ENCODE measurements around the gene INPP4A. TPM values are rescaled to one million over a fixed set of nuclear protein-coding genes. Genes with fewer than 3 reads are reported as not detected.
"Not testable (repeated sequence)": the region's sequence is repeated elsewhere in the genome, so short reads cannot be mapped to it uniquely, and the experiment has no call there.

Gene INPP4A
- total RNA-seq, 1 donor = 52.8 TPM

- DNase-seq (ENCODE audit: low read depth in 2 of 3, low spot score in 2 of 3) = no peak
These were observed 128.0 kb downstream of the INPP4A start for GRCh38 chr2:98572676-98573075.

- DNase-seq (ENCODE audit: low read depth in 2 of 3, low spot score in 2 of 3) = no peak
These were observed 128.8 kb downstream of the INPP4A start for GRCh38 chr2:98573426-98573825.

DNA sequence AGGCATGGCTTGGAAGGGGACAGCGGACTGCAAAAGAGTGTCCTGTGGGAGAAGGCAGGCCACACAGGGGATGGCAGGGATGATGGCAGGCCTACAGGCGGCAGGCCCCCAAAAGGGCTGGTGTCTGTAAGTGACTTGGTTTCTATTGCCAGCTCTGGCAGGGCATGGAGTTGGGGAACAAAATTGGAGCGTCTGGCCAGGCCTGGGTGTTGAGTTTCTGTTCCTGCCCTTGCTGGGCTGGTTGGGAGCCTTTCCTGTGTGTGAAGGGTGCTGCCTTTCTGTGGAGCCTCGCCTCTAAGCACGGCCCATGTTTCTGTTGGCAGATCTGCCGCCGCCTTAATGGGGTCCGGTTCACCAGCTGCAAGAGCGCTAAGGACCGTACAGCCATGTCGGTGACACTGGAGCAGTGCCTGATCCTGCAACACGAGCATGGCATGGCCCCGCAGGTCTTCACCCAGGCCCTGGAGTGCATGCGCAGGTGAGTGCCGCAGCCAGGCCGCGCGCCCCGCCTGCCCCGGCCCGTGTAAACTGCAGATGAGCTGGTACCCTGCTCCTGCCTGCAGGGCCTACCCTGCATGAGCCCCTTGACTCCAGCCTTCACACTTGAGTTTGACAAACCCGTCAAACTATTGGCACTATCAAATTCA lies 132.1 kb downstream of the INPP4A start:
- no peak for DNase-seq (ENCODE audit: low read depth in 2 of 3, low spot score in 2 of 3)

DNA sequence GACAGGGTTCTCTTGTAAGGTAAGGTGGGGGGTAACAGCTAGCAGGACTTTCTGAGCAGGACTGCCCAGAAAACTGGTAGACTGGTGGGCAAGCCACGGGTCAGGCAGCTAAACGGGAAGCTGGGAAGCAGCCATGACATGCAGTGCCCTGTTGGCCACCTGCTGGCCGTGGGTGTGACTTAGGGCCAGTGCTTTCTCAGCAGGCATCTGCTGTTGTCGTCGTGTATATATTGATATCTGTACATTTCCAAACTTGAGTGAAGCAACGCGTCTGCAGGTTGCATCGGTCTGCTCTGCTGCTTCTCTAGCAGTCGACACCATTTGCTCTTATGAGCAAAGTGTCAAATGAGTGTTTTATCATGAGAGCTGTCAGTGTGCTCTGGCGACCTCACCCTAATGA lies 132.7 kb downstream of the INPP4A start:
- no peak for DNase-seq (ENCODE audit: low read depth in 2 of 3, low spot score in 2 of 3)

GRCh38 chr2:98578231-98578630 lies 133.6 kb downstream of the INPP4A start:
- no peak for DNase-seq (ENCODE audit: low read depth in 2 of 3, low spot score in 2 of 3)

GRCh38 chr2:98579926-98580325 lies 135.3 kb downstream of the INPP4A start:
- no peak for DNase-seq (ENCODE audit: low read depth in 2 of 3, low spot score in 2 of 3)

GRCh38 chr2:98580656-98581284 lies 136.1 kb downstream of the INPP4A start:
- no peak for DNase-seq (ENCODE audit: low read depth in 2 of 3, low spot score in 2 of 3)

- DNase-seq (ENCODE audit: low read depth in 2 of 3, low spot score in 2 of 3) = no peak
These were observed 137.9 kb downstream of the INPP4A start for GRCh38 chr2:98582523-98582922.

GRCh38 chr2:98583276-98583675 lies 138.6 kb downstream of the INPP4A start:
- no peak for DNase-seq (ENCODE audit: low read depth in 2 of 3, low spot score in 2 of 3)

DNA sequence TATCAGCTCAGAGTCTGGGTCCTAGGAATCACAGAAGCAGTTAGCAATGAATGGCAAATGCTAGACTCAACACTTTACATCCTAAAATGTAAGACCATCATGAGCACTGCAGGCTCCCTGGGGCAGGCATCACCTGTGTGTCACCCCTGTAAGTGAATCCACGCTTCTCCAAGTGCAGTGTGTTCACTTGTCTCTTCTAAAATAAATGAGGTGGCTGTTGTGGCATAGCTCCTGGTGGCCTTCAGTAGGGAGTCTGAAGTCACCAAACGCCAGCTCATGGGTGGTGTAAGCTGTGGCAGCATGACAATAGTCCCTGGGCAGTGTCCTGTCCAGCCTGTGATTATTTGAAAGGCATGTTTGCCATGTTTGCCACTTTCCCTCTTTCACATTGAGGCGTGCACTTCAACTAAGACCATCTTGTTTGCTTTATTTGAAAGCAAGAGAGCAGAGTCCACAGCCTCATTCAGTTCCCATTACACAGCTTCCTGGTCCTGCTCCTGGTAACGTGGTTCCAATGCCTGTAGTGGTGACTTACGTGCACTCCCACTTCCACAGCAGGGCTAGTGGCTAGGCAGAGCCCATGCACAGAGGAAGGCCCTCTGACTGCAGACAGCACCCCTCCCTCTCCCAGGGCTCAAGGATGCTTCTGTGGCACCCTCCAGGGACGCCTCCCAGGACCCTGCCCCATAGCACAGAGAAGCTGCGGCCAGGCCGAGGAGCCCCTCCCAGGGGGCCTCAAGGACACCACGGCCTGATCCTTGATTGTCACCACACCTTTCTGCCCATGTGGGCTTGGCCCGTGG lies 139.4 kb downstream of the INPP4A start:
- DNase-seq (ENCODE audit: low read depth in 2 of 3, low spot score in 2 of 3) = no peak

GRCh38 chr2:98585386-98585785 lies 140.7 kb downstream of the INPP4A start:
- DNase-seq (ENCODE audit: low read depth in 2 of 3, low spot score in 2 of 3) = no peak

DNA sequence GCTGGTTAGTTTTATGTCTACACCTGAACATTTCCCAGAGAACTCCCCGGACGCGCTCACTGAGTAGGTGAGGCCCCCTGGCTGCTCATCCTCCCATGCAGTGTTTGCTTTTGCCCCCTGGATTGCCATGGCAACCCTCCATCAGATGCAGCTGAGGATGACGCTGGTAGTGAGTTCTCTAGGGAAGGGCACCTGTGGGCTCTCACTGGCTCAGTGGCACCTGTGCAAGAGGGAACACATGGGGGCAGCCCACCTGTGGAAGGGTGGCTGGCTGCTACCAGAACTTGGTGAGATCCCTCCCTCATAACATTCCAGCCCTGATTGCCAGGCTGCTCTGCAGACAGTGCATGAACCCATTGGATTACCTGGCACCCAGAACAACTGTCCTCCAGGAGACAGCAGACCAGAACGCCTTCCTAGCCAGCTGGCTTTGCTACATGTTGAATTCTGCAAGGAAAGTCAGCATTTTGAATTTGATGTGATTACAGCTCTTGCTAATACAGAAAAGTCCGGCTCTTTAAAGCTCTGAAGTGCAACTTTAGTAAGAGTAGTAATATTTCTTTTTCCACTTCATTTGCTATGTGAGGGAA lies 142.0 kb downstream of the INPP4A start:
- DNase-seq (ENCODE audit: low read depth in 2 of 3, low spot score in 2 of 3) = no peak

GRCh38 chr2:98588880-98589431 lies 144.3 kb downstream of the INPP4A start:
- DNase-seq (ENCODE audit: low read depth in 2 of 3, low spot score in 2 of 3) = no peak

- no peak for DNase-seq (ENCODE audit: low read depth in 2 of 3, low spot score in 2 of 3)
These were observed 144.8 kb downstream of the INPP4A start for GRCh38 chr2:98589489-98589888.

- no peak for DNase-seq (ENCODE audit: low read depth in 2 of 3, low spot score in 2 of 3)
These were observed 147.9 kb downstream of the INPP4A start for GRCh38 chr2:98592565-98592964.

DNA sequence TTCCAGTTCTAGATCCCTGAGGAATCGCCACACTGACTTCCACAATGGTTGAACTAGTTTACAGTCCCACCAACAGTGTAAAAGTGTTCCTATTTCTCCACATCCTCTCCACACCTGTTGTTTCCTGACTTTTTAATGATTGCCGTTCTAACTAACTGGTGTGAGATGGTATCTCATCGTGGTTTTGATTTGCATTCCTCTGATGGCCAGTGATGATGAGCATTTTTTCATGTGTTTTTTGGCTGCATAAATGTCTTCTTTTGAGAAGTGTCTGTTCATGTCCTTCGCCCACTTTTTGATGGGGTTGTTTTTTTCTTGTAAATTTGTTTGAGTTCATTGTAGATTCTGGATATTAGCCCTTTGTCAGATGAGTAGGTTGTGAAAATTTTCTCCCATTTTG lies 150.0 kb downstream of the INPP4A start:
- not testable (repeated sequence) for DNase-seq (ENCODE audit: low read depth in 2 of 3, low spot score in 2 of 3)

- no peak for DNase-seq (ENCODE audit: low read depth in 2 of 3, low spot score in 2 of 3)
These were observed 154.2 kb downstream of the INPP4A start for GRCh38 chr2:98598781-98599428.

- peak in 2 of 3 donors; percentile 18 to 30 for DNase-seq (ENCODE audit: low read depth in 2 of 3, low spot score in 2 of 3)
These were observed 157.0 kb downstream of the INPP4A start for GRCh38 chr2:98601532-98602132.

DNA sequence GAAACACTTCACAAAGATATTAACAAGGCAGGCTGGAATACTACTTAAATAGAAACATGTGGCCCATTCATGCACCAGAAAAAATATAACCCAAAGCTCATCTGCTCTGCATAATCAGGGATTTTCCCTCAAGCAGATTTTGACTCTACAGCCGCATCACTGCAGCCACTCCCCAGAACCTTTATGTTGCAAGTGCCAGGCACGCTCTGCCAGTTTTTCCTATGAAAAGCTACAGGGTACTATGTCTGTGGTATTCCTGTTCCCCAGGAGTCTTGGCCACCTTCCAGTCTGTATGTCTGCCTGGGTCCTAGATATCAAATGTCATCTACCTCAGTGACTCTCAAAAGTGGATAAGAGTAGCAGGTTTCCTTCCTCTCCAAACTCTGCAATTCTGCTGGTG lies 159.9 kb downstream of the INPP4A start:
- no peak for DNase-seq (ENCODE audit: low read depth in 2 of 3, low spot score in 2 of 3)

GRCh38 chr2:98605076-98605475 lies 160.4 kb downstream of the INPP4A start:
- no peak for DNase-seq (ENCODE audit: low read depth in 2 of 3, low spot score in 2 of 3)
